ENCODE results near the gene GNB5.

The GNB5 gene

GRCh38 chr15:52180851-52181450, 10.2 kb downstream of the GNB5 start (continued):
- TF ChIP-seq TSHZ2 (CRISPR knock-in tag; IDR thresholded peaks at IDR 0.05) (no peak), RARB (CRISPR knock-in tag; IDR thresholded peaks at IDR 0.05) (no peak), TCF4 (CRISPR knock-in tag; IDR thresholded peaks at IDR 0.05; ENCODE audit: borderline replicate concordance) (no peak), ZFP3 (CRISPR knock-in tag; IDR thresholded peaks at IDR 0.05) (no peak), PPARA (CRISPR knock-in tag; IDR thresholded peaks at IDR 0.05; ENCODE audit: borderline replicate concordance) (no peak), BACH2 (CRISPR knock-in tag; IDR thresholded peaks at IDR 0.05; ENCODE audit: borderline replicate concordance) (no peak), CSDC2 (CRISPR knock-in tag; IDR thresholded peaks at IDR 0.05) (no peak)

- no peak for ATAC-seq
- no peak for TF ChIP-seq SNAI2 (CRISPR knock-in tag; IDR thresholded peaks at IDR 0.05)
These were observed 10.9 kb downstream of the GNB5 start for GRCh38 chr15:52180196-52180835.

- no peak for TF ChIP-seq POU6F1 (CRISPR knock-in tag; IDR thresholded peaks at IDR 0.05; ENCODE audit: borderline replicate concordance, low read depth)
- TF ChIP-seq CSRNP3 (CRISPR knock-in tag; IDR thresholded peaks at IDR 0.05) = no peak
- no peak for TF ChIP-seq ARNTL (CRISPR knock-in tag; IDR thresholded peaks at IDR 0.05; ENCODE audit: borderline replicate concordance, low read depth)
- no peak for TF ChIP-seq RARB (CRISPR knock-in tag; IDR thresholded peaks at IDR 0.05)
- no peak for TF ChIP-seq ZNF70 (CRISPR knock-in tag; IDR thresholded peaks at IDR 0.05)
- TF ChIP-seq BACH2 (CRISPR knock-in tag; IDR thresholded peaks at IDR 0.05; ENCODE audit: borderline replicate concordance) = no peak
- no peak for TF ChIP-seq ESRRG (CRISPR knock-in tag; IDR thresholded peaks at IDR 0.05)
- peak; percentile 89 for ATAC-seq
These were observed 11.7 kb downstream of the GNB5 start for GRCh38 chr15:52179278-52180195.

GRCh38 chr15:52178765-52179164, 12.4 kb downstream of the GNB5 start:
- TF ChIP-seq ESRRG (CRISPR knock-in tag; IDR thresholded peaks at IDR 0.05) = no peak
- peak; percentile 4; the same call in 2 of the 3 replicates for ATAC-seq

GRCh38 chr15:52172869-52173268, 18.3 kb downstream of the GNB5 start:
- TF ChIP-seq PPARA (CRISPR knock-in tag; IDR thresholded peaks at IDR 0.05; ENCODE audit: borderline replicate concordance) = no peak
- no peak for TF ChIP-seq POU6F1 (CRISPR knock-in tag; IDR thresholded peaks at IDR 0.05; ENCODE audit: borderline replicate concordance, low read depth)
- no peak for TF ChIP-seq SNAI2 (CRISPR knock-in tag; IDR thresholded peaks at IDR 0.05)
- no peak for TF ChIP-seq TSHZ2 (CRISPR knock-in tag; IDR thresholded peaks at IDR 0.05)
- no peak for TF ChIP-seq TOX (CRISPR knock-in tag; IDR thresholded peaks at IDR 0.05; ENCODE audit: borderline replicate concordance)
- TF ChIP-seq TCF4 (CRISPR knock-in tag; IDR thresholded peaks at IDR 0.05; ENCODE audit: borderline replicate concordance) = no peak
- TF ChIP-seq ISL1 (CRISPR knock-in tag; IDR thresholded peaks at IDR 0.05) = no peak
- TF ChIP-seq ZC3H10 (CRISPR knock-in tag; IDR thresholded peaks at IDR 0.05) = no peak
- TF ChIP-seq ZFP30 (CRISPR knock-in tag; IDR thresholded peaks at IDR 0.05) = no peak
- ATAC-seq = no peak

Measured in SK-N-SH treated with all-trans-retinoic acid at 6 μM for 48 hours (cell line).